HuH-7 (cell line): ENCODE results near the gene OXT.
"Not testable (repeated sequence)": the region's sequence is repeated elsewhere in the genome, so short reads cannot be mapped to it uniquely, and the experiment has no call there.

Source experiments
- DNase-seq: peaks from one replicate; pipeline ENCODE4 v3.0.0; 2011; ENCODE audit warnings: low spot score

Gene OXT

DNA sequence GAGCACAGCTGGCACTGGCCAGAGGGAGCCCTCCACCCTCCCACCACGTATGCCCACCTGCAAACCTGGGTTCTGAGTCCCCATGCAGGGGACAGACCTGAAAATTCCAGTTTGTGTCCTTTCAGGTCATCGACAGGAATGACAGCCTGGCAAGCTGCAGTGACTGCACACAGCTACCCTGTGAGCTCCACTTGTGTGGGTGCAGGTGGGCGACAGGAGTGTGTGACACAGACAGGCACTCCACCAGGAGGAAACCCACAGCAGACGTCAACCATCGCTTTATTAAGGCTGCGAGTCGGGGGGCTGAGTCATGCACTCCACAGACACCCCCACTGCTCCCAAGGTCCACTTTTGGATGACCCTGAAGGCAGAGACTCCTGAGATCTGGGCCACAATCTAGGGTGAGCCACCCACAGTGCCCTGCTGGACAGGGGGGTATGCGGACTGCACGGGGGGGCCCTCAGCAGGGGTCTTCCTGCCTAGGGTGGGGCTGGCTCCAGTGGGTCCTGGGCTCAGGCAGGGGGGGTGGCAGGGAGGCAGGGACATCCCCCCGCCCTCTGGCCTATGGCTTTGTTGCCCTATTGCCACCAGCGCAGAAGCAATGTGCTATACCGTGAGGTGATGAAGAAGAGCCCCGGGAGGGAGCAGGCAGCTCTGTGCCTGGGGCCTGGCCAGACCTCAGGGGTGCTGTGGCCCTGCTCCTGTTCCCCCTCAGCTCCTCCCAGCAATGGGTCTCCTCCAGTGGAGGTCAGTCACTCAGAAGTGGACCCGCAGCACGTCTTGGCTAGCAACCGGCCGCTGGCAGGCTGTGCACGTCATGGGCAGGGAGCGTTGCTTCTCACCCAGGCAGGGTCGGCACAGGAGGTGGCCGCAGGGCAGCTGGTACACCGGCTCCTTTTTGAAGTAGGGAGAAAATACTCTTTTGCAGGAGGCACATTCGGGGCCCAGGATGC, 38.2 kb downstream of the OXT start:
- DNase-seq: no peak

DNA sequence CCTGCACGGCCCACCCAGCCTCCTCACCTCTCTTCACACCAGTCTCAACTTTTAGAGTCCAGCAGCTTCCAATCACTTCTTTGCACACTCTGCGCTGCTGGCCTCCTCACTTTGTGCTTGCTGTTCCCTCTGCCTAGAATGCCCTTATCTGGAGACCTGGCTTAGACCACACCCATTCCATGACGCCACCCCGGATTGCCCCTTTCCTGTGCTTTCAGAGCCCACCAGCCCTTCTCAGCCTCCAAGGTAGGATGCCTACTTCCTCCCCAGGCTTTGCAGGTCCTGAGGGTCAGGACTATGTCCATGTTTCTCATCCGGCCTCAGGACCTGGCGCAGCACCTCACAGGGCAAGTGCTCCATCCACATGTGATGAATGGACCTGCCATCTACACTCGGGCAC, 40.1 kb downstream of the OXT start:
- no peak for DNase-seq

DNA sequence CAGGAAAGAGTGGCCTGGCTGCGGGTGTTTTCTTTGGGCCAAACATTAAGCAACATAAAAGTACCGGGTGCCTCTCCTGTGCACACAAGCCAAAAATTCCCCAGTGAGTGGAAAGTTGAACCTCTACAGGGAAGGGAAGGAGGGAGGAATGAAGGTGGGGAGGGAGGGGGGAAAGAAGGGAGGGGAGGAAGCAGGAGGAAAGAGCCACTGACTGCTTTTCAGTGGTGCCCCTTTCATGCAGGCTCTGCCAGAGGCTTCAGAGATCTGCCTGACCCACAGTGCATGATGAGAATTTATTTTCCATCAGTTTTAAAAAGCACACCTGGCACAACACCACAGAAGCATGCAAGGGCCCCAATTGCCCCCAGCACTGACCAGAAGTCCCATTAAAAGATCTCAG, 40.6 kb downstream of the OXT start:
- DNase-seq: no peak

DNA sequence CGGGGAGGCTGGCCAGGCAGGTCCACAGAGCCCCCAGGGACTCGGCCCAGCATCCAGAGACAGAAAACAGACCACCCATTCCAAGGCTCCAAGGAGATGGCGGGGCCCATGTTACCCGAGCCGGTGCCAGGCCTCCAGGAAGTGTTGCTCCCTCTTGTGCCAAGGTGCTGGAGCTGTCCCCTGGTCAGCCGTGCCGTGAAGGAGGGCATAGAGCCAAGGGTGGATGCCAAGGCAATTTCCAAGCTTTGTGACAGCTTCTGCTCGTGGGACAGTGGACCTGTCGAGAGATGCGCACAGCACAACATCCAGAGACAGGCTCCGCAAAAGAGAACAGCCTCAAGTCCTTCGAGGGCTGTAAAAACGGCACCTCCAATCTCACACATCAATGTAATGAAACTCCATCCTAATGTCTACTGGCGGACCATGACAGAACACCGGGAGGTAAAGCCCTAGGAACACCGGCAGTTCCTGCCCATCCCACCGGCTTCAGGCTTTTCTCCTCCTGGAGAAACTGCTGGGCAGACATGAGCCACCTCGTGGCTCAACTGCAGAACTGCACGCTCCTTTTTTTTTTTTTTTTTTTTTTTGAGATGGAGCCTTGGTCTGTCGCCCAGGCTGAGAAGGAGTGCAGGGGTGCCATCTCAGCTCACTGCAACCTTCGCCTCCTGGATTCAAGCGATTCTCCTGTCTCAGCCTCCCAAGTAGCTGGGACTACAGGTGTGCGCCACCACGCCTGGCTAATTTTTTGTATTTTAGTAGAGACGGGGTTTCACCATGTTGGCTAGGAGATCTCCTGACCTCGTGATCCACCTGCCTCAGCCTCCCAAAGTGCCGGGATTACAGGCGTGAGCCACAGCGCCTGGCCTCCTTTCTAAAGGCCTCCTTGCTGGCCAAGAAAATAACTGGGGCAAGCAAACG, 44.0 kb downstream of the OXT start:
- peak; percentile 96 for DNase-seq

DNA sequence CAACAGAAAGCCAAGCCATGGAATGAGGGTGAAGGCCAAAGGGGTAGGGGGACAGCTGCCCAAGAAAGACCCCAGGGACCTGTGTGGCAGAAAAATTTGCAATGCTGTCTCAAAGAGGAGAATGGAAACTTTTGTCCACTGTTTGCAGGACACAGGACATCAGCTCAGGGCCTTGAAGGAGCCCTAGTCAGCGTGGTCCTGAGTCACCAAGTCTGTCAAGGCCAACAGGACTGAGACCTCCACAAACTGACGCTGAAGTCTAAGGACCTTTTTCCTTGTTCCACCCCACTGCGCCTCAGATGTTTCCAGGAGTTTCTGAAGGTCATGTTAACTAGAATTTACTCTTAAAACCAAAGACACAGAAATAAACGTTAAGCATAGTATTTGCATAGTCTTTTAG, 44.9 kb downstream of the OXT start:
- no peak for DNase-seq

DNA sequence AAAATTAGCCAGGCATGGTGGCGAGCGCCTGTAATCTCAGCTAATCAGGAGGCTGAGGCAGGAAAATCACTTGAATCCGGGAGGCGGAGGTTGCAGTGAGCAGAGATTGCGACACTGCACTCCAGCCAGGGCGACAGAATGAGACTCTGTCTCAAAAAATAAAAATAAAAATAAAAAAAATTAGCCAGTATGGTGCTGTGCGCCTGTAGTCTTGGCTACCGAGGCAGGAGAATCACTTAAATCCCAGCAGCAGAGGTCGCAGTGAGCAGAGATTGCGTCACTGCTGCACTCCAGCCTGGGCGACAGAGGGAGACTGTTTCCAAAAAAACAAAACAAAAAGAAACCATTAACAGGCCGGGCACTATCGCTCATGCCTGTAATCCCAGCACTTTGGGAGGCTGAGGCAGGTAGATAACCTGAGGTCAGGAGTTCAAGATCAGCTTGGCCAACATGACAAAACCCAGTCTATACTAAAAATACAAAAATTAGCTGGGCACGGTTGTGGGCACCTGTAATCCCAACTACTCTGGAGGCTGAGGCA, 46.5 kb downstream of the OXT start:
- DNase-seq: not testable (repeated sequence)

DNA sequence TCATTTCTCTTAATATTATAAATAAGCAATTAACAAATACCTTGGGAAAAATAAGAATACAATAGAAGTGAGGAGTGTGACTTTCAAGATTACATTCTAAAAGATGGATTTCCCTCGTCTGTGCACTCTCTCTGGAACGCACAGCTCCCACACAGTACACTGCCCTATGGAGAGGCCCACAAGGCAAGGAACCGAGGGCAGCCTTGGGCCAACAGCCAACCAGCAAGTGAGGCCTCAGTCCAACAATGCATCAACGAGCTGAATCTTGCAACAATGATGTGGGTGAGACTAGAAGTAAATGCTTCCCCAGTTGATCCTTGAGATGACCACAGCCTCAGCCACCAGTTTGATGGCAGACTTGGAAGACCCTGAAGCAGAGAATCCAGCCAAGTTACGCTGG, 47.6 kb downstream of the OXT start:
- no peak for DNase-seq

DNA sequence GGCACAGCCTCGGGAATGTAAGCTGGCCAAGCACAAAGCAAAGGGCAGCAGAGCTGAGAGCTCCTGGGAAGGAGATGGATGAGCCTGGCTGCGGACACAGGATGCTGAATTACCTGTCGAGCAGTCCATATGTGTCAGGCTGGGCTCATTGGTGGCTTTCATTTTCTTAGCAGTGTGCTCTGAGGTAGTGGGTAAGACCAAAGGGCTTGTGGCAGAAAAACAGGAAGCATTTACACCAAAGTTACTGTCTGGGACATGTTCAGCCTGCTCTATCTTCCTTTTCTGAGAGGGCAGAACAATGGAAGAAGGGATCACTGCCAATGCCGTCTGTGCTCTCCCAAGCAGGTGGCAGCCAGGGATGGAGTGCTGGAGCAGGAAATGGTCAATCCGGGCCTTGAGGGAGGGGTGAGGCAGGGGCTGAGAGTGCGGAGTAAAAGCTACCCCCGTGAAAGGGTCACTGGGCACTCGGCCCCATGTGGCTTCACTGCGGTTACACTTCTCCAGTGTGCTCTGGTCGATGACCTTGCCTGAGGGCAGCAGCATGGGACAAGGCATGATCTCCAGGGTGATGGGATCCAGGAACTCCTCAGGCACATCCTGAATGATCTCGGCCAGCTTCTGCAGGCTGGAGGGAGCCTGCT, 50.0 kb downstream of the OXT start:
- DNase-seq: no peak
